ENCODE data around the gene CRTAC1.

CRTAC1 gene

GRCh38 chr10:97964748-97965147 is 65.7 kb downstream of the CRTAC1 start:
- no peak for DNase-seq

- DNase-seq, result peak; percentile 1
Measured at GRCh38 chr10:97961945-97962344, 68.5 kb downstream of the CRTAC1 start.

- no peak for DNase-seq
Measured at GRCh38 chr10:97960269-97961056, 70.0 kb downstream of the CRTAC1 start.

GRCh38 chr10:97949462-97949861 is 81.0 kb downstream of the CRTAC1 start:
- DNase-seq, result no peak

- no peak for DNase-seq
Measured at GRCh38 chr10:97948822-97949221, 81.6 kb downstream of the CRTAC1 start.

GRCh38 chr10:97944772-97945171 is 85.6 kb downstream of the CRTAC1 start:
- DNase-seq, result no peak

- DNase-seq, result no peak
Measured at GRCh38 chr10:97943294-97943693, 87.1 kb downstream of the CRTAC1 start.

GRCh38 chr10:97940534-97940933 is 89.9 kb downstream of the CRTAC1 start:
- DNase-seq, result no peak

GRCh38 chr10:97939446-97939990 is 90.9 kb downstream of the CRTAC1 start:
- no peak for DNase-seq

- no peak for DNase-seq
Measured at GRCh38 chr10:97937928-97938327, 92.5 kb downstream of the CRTAC1 start.

- no peak for DNase-seq
Measured at GRCh38 chr10:97937054-97937453, 93.4 kb downstream of the CRTAC1 start.

GRCh38 chr10:97936126-97936525 is 94.3 kb downstream of the CRTAC1 start:
- DNase-seq, result no peak

- no peak for DNase-seq
Measured at GRCh38 chr10:97932932-97933530, 97.4 kb downstream of the CRTAC1 start.

- no peak for DNase-seq
Measured at GRCh38 chr10:97931041-97931440, 99.4 kb downstream of the CRTAC1 start.

- no peak for DNase-seq
Measured at GRCh38 chr10:97928897-97929296, 101.5 kb downstream of the CRTAC1 start.

GRCh38 chr10:97927622-97928021 is 102.8 kb downstream of the CRTAC1 start:
- DNase-seq, result no peak

GRCh38 chr10:97926055-97926454 is 104.4 kb downstream of the CRTAC1 start:
- no peak for DNase-seq

GRCh38 chr10:97925308-97925938 is 105.0 kb downstream of the CRTAC1 start:
- DNase-seq, result no peak

- no peak for DNase-seq
Measured at GRCh38 chr10:97924678-97925077, 105.7 kb downstream of the CRTAC1 start.

GRCh38 chr10:97923476-97923875 is 106.9 kb downstream of the CRTAC1 start:
- no peak for DNase-seq

- no peak for DNase-seq
Measured at GRCh38 chr10:97923057-97923456, 107.4 kb downstream of the CRTAC1 start.

- DNase-seq, result no peak
Measured at GRCh38 chr10:97922022-97922758, 108.2 kb downstream of the CRTAC1 start.

GRCh38 chr10:97921581-97922021 is 108.8 kb downstream of the CRTAC1 start:
- peak; percentile 46 for DNase-seq

All from midbrain (tissue), 1 donor.